Mammary epithelial cell (primary cell): ENCODE data around the gene IGF2BP3.

ENCODE experiments used
- EZH2 ChIP-seq: IDR thresholded peaks from 2 replicates; pipeline ENCODE4 v1.6.1; 2012; ENCODE audit warnings: low read length, inconsistent platforms, borderline replicate concordance
- TF ChIP-seq, protein P1 (sequence below), 2 donors: IDR thresholded peaks in 1 of 2; conservative IDR thresholded peaks in 1 of 2; 2 replicates each; pipeline ENCODE4 v1.5.1; 2011 to 2012; ENCODE audit warnings: inconsistent platforms in 2 of 2, low read length in 2 of 2, mild to moderate bottlenecking in 2 of 2, control low read depth in 1 of 2, low read depth in 1 of 2; ENCODE audit not compliant: insufficient read depth in 1 of 2; ENCODE audit errors: extremely low read depth in 1 of 2

- TF ChIP-seq EZH2 = no peak
- TF ChIP-seq, protein P1, sequence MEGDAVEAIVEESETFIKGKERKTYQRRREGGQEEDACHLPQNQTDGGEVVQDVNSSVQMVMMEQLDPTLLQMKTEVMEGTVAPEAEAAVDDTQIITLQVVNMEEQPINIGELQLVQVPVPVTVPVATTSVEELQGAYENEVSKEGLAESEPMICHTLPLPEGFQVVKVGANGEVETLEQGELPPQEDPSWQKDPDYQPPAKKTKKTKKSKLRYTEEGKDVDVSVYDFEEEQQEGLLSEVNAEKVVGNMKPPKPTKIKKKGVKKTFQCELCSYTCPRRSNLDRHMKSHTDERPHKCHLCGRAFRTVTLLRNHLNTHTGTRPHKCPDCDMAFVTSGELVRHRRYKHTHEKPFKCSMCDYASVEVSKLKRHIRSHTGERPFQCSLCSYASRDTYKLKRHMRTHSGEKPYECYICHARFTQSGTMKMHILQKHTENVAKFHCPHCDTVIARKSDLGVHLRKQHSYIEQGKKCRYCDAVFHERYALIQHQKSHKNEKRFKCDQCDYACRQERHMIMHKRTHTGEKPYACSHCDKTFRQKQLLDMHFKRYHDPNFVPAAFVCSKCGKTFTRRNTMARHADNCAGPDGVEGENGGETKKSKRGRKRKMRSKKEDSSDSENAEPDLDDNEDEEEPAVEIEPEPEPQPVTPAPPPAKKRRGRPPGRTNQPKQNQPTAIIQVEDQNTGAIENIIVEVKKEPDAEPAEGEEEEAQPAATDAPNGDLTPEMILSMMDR (conservative IDR thresholded peaks at IDR 0.05 in 1 of 2, IDR thresholded peaks at IDR 0.05 in 1 of 2; ENCODE audit: extremely low read depth in 1 of 2, insufficient read depth in 1 of 2, low read depth in 1 of 2, low read length in 2 of 2) = no peak
Observed at GRCh38 chr7:23372611-23373010, 97.7 kb downstream of the IGF2BP3 start.
